Liver (tissue), 3 donors: ENCODE data around the gene SLC6A8.
"Not testable (repeated sequence)": the region's sequence is repeated elsewhere in the genome, so short reads cannot be mapped to it uniquely, and the experiment has no call there.

ENCODE experiments used
- RAD21 ChIP-seq, 2 donors: IDR thresholded peaks; 2 replicates each; pipeline ENCODE4 v1.6.1; 2016; ENCODE audit warnings: antibody characterized with exemption in 2 of 2, mild to moderate bottlenecking in 2 of 2
- TAF1 ChIP-seq: conservative IDR thresholded peaks from 2 replicates; pipeline ENCODE4 v1.6.1; 2016; ENCODE audit warnings: antibody characterized with exemption, mild to moderate bottlenecking
- TF ChIP-seq, protein P1 (sequence below): fragments of 150-350 bp; IDR thresholded peaks from 2 replicates; pipeline ENCODE4 v1.5.1; 2017; ENCODE audit warnings: improper control_type of control experiment, low read depth, low read length; ENCODE audit not compliant: missing input control
- TF ChIP-seq, protein P2 (sequence below): IDR thresholded peaks from 2 replicates; pipeline ENCODE4 v1.6.1; 2016; ENCODE audit warnings: antibody characterized with exemption, mild to moderate bottlenecking
- donor health status: healthy.
- donor health status: healthy.

GRCh38 chrX:153696986-153697722 lies 9.4 kb downstream of the SLC6A8 start:
- TF ChIP-seq, protein P1, sequence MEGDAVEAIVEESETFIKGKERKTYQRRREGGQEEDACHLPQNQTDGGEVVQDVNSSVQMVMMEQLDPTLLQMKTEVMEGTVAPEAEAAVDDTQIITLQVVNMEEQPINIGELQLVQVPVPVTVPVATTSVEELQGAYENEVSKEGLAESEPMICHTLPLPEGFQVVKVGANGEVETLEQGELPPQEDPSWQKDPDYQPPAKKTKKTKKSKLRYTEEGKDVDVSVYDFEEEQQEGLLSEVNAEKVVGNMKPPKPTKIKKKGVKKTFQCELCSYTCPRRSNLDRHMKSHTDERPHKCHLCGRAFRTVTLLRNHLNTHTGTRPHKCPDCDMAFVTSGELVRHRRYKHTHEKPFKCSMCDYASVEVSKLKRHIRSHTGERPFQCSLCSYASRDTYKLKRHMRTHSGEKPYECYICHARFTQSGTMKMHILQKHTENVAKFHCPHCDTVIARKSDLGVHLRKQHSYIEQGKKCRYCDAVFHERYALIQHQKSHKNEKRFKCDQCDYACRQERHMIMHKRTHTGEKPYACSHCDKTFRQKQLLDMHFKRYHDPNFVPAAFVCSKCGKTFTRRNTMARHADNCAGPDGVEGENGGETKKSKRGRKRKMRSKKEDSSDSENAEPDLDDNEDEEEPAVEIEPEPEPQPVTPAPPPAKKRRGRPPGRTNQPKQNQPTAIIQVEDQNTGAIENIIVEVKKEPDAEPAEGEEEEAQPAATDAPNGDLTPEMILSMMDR: not testable (repeated sequence)
- not testable (repeated sequence) for TF ChIP-seq TAF1; RAD21 (IDR thresholded peaks at IDR 0.05)
- TF ChIP-seq, protein P2, sequence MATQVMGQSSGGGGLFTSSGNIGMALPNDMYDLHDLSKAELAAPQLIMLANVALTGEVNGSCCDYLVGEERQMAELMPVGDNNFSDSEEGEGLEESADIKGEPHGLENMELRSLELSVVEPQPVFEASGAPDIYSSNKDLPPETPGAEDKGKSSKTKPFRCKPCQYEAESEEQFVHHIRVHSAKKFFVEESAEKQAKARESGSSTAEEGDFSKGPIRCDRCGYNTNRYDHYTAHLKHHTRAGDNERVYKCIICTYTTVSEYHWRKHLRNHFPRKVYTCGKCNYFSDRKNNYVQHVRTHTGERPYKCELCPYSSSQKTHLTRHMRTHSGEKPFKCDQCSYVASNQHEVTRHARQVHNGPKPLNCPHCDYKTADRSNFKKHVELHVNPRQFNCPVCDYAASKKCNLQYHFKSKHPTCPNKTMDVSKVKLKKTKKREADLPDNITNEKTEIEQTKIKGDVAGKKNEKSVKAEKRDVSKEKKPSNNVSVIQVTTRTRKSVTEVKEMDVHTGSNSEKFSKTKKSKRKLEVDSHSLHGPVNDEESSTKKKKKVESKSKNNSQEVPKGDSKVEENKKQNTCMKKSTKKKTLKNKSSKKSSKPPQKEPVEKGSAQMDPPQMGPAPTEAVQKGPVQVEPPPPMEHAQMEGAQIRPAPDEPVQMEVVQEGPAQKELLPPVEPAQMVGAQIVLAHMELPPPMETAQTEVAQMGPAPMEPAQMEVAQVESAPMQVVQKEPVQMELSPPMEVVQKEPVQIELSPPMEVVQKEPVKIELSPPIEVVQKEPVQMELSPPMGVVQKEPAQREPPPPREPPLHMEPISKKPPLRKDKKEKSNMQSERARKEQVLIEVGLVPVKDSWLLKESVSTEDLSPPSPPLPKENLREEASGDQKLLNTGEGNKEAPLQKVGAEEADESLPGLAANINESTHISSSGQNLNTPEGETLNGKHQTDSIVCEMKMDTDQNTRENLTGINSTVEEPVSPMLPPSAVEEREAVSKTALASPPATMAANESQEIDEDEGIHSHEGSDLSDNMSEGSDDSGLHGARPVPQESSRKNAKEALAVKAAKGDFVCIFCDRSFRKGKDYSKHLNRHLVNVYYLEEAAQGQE: not testable (repeated sequence)
